HG02759 (cell line): ENCODE results near the gene TPPP3.

Experiments used
- ATAC-seq: cut with Tn5 transposase; IDR thresholded peaks from one replicate; pipeline ENCODE4 v1.9.1; 2021; ENCODE audit warnings: mild to moderate bottlenecking, moderate library complexity; ENCODE audit not compliant: unreplicated experiment

The TPPP3 gene

DNA sequence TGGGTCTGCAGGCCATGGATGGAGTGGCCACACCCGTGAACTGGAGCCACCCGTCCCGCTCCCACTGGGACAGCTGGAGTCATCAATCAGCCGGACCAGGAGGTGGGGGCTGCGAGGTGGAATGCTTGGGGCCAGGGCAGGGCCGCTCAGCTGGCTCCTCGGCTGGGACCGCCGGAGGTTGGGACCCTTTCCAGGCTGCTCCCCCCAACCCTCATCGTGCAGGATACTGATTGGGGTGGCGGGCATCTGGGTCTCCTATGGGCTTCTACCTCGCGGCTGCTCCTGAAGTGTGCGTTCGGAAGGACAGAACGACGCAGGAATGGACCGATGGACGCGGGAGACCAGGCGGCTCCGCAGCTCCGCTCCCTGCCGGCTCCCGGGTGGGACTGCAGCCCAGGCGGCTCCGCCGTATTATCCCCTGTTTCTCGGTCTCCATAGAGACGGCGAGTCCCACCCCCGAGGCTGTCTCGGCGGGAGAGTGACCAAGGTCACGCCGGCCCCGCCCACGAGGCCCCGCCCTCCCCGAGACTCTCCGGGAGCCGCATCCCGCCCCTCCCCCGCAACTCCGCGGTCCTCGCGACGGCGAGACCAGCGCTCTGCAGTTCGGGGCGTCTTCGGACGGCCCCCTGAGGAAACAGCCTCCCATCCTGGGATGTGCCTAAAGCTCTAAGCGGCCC, at the start of gene TPPP3:
Gene TPPP3 (minus strand): TSS at position 388 of the 677 bp plus-strand sequence. CDS start 2,387 bp downstream, outside the sequence.
- ATAC-seq: no peak

DNA sequence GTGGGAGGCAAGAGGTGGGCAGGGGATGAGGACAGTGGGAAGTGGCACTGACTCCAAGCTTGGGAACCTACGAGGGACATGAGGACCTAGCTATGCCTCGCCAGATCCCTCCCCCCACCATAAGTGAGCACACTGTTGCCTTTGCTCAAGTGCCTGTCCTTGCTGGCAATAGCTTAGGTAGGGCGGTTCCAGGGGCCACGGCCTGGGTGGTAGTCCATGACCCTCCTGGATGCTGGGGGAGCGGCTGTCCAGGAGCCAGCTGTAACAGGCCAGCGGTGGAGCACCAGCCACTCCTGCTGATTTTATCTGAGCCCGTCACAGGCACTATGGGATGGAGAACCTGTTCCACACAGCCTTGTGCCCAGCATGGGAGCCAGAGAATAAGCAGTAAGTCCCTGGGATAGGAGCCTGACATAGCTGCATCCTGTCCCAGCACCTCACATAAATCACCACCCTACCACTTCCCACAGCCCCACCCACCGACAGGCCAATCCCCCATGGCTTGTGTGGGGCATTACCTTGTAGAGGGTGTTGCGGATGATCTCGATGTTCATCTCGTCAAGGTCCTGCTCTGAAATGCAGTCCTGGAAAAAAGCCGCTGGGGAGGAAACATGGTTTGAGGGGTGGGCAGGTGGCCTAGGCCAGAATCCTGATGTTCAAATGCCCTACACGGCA, 49.4 kb upstream of the TPPP3 start:
- ATAC-seq: no peak

DNA sequence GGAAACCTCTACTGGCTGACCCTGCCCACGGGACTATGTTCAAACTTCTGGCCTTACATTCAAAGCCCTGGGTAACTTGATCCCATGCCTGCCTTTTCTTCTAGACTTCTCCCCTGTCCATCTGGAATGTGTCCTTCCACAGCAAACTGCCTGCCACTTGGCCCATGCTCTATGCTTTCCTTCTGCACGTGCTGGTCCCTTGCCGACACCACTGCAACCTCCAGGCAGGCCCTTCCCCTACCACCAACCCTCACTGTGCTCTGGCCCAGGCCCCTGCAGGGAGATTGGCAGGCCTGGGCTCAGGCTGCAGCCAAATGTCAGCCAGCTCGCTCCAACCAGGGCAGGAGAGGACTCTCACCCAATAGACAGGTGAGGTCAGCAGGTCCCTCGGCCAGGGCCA, 48.6 kb upstream of the TPPP3 start:
- ATAC-seq: no peak

DNA sequence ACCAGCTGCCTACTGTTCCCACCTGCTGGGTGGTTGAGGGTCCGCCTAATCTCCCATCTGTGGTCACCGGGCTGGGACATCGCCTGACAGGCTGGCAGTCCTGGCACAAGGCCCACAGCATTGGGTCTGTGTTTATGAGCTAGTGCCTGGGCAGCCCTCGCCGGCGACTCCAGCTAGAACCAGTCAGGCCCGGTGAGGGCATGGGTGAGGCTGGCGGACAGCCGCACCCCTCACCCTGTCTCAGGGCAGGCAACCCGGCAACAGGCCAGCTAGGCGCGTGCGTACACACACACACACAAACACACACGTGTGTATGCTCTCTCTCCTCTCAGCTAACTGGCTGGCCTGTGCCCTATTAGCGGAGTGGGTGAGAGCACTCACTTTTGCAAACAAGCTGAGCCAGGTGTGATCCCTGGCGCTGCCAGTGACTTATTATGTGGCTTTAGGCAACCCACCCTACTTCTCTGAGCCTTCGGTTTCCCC, 48.0 kb upstream of the TPPP3 start:
- ATAC-seq: no peak

DNA sequence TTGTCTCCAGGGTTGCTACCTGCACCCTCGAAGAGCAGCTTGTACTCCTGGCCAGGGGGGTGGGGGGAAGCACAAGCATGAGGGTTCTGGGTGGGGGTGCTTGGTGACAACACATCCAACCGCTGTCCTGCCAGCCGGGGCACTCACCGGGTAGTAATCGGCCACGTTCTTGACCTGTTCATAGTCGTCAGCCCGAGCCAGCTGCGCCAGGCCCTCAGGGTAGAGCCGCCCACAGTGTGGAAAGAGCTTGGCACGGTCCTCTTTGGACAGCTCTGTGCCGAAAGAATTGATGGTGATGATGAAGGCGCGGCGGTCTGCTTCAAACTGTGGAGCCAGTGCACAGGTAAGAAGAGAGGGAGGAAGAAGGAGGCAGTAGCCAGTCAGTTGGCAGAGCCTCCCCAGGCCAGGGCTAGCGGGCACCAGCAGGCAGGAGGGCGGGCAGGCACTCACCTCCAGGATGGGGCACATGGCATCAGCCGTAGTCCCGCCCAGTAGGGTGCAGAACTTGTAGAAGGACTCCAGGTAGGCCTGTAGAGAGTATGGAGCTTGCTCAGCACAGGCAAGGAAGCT, 45.6 kb upstream of the TPPP3 start:
- ATAC-seq: no peak

DNA sequence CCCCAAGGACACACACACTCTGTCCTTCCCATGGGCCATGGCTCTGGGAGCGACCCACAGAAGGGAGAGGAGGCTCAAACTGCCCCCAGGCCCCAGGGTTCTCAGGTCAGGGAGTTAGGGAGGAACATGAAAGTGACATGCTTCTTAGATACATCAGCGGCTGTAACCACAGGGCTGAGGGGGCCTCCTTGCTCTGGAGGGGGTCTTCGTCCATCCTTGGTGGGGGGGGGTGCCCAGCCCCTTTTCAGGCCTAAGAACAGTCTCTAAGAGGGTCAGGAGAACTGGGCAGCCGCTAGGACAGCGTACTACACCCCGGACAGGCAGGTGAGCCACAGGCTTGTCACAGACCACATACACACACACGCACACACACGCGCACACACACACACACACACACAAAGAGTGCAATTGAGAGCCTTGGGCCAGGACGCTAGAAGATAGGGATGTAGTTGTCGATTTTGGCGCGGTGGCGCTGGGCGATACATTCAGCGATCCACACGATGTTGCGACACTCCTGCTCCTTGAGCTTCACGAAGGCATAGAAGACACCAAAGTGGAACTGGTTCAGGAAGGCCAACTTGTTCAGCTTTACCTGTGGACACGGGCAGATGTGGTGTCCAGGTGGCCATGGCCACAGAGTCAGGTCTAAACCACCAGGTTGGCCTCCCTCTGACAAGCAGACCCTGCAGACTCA, 44.9 kb upstream of the TPPP3 start:
- no peak for ATAC-seq

DNA sequence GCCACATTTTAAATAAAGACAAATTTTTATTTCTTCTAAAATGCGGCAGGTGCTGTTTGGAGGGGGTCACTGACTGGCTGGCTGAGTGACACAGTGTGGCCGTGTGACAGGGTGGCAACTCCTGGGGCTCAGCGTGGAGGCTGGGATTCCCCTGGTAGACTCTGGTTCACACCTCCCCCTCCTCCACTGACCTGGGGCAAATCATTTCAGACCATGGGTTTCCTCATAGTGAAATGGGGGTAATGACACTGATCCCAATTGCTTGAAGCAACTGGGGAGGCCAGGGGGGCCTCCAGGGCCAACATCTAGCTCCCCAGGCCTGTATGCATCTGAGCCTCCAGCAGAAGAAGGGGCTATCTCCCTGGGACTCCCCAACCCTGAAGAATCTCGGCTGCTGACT, 44.2 kb upstream of the TPPP3 start:
- ATAC-seq: no peak

DNA sequence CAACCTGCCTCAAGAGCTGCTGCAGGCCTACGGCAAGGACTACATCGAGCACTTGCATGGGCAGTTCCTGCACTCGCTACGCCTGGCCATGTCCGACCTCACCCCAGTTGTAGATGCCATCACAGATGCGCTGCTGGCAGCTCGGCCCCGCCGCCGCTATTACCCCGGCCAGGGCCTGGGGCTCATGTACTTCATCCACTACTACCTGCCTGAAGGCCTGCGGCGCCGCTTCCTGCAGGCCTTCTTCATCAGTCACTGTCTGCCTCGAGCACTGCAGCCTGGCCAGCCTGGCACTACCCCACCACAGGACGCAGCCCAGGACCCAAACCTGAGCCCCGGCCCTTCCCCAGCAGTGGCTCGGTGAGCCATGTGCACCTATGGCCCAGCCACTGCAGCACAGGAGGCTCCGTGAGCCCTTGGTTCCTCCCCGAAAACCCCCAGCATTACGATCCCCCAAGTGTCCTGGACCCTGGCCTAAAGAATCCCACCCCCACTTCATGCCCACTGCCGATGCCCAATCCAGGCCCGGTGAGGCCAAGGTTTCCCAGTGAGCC, 43.4 kb upstream of the TPPP3 start:
- no peak for ATAC-seq

DNA sequence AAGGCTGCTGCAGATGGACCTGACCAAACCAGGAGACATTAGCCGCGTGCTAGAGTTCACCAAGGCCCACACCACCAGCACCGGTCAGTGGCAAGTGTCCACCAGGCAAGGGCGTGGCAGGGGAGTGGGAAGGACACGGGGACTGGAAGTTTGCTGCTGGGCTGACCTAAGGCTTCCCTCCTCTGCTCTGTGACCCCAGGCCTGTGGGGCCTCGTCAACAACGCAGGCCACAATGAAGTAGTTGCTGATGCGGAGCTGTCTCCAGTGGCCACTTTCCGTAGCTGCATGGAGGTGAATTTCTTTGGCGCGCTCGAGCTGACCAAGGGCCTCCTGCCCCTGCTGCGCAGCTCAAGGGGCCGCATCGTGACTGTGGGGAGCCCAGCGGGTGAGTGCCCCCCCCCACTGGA, 42.5 kb upstream of the TPPP3 start:
- no peak for ATAC-seq

DNA sequence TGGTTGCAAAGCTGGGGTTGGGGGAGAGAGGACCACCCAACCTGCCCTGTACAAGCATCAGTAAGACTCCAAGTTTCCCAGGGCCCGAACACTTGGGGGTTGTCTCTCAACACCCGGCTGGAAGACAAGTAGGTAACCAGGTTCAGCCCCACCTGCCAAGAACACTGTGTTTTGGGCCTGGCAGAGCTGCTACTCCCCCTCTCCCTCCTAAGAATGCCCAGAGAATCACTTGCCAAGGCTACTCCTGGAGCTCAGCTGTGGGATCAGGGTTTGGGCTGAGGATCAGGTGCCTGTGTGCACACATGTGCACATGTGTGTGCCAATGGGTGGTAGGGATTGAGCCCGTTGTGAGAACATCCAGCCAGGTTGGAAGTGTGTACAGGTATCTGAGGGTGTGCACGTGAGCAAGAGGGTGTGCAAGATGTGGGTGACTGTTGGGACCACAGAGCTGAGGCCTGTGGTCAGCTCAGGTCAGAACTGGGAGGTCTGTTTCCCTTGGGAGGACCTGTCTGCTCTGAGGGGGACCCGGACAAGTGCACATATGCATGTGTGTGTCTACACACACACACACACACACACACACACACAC, 39.9 kb upstream of the TPPP3 start:
- no peak for ATAC-seq

DNA sequence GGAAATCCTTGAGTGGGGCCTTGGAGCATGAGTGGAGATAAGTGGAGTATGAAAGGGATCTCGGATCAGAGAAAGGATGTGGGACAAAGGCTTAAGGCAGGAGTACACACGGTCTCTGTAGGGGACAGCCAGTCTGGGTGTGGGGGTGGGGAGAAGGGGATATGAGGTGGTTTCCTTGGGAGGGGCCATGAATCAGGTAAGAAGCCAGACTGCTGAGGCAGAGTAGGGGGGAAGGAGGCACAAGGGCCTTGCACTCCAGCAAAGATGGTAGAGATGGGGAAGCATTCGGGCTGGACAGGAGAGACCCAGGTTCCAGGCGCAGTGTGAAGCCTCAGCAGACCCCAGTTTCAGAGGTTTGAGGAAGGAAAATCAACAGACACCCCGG, 39.2 kb upstream of the TPPP3 start:
- ATAC-seq: no peak

DNA sequence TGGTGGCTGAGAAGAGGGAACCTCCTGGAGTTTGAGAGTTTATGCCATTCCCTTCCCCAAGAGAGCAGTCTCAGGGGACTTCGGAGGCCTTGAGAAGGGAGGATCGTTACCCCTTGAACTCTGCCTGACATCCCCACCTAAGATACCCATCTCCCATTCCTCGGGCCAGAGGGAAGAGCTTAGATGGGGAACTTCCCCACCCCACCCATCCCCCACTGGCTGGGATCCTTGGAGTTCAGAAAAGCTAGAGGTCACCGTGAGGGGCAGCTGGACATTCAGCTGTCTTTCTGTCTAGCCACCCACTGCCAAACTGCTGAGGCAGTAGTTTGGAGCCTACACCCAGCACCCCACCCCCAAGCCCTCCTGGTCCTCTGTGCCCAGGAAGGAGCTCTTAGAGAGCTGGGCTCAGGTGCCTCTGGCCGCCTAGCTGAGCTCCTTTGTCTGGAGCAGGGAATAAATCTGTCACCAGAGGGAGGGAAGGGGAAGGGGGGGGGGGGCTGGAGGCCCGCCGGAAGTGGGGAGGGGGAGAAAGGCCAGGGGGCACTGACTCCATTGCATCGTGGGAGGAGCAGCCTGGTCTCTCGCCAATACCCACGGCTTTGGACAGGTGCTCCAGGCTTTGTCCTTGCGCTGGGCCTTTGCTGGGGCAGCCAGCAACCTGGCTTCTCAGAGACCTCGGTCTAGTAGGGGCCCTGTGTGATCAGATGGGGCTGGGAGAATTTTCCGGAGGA, 38.6 kb upstream of the TPPP3 start:
- no peak for ATAC-seq

DNA sequence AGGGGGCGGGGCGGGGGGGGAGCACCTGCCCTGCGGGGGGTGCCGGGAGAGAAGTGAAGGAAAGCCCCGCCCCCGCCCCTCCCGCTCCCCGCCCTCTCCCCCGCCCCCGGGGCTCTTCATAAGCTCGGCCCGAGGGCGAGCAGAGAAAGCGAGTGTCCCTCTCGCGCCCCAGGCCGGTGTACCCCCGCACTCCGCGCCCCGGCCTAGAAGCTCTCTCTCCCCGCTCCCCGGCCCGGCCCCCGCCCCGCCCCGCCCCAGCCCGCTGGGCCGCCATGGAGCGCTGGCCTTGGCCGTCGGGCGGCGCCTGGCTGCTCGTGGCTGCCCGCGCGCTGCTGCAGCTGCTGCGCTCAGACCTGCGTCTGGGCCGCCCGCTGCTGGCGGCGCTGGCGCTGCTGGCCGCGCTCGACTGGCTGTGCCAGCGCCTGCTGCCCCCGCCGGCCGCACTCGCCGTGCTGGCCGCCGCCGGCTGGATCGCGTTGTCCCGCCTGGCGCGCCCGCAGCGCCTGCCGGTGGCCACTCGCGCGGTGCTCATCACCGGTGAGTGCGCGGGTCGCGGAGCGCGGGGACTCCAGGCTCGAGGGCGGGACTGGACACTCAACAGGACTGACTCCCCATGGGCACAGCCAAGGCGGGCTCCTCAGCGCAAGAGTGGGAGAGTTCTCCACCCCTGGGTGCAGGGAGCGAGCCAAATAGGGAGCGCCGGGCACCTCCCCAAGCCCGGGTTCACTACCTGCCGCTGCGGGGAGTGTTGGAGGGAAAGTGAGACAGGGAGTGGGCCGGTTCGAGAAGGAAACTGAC, 37.9 kb upstream of the TPPP3 start, which contains the start of gene HSD11B2:
Gene HSD11B2 (plus strand): TSS at position 145 of the 798 bp plus-strand sequence. CDS start 128 bp downstream, at position 273.
- ATAC-seq: no peak

DNA sequence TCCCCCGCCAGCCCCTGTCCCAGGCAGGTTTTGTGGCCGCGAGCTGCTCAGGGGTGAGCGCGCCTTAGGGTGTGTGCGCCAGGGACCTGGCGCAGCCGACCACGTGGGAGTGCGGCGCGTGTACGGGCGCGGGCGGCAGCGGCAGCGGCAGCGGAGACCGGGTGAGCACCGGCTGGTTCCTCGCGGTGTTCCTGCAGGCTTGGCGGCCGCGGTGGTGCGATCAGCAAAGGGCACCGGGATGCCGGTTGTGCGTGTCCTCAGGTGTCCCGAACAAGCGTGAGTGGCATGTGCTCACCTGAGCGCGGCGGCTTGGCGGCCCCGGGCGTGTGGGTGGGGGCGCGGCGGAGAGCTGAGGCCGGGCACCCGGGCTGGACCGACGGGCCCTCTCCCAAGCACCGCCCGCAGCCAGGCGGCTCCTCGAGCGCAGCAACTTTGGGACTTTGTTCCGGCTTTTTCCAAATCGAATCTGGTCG, 37.2 kb upstream of the TPPP3 start:
- no peak for ATAC-seq

DNA sequence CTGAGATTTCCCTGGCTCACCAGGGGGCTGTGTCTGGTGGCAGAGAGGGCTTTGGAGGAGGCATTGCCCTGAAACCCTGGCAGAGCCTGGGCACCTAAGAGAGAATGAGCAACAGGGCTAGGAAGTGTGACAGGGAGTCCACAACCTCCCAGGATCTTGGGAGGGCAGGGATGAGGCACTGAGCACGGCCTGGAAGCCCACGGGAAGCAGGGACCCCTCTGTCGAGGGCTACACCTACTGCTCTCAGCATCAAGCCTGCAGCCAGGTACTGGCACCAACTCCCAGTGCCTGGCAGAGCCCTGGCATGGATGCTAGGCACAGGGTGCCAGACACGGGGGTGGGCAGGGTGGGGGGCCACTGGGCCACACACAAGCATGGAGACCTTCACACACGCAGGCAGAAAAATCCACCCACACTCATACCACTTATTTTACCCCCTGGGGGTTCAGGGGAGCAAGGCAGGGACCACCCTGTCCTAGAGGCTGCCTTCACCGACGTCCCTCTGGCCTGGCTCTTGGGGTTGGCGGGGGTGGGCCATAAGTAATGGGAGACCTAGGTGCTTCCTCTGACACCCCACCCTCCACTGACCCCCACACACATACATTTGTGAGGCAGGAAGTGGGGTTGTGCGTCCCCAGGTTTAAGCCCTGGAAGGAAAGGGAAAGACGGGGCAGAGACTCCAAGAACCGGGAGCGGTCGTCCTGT, 36.7 kb upstream of the TPPP3 start:
- no peak for ATAC-seq

DNA sequence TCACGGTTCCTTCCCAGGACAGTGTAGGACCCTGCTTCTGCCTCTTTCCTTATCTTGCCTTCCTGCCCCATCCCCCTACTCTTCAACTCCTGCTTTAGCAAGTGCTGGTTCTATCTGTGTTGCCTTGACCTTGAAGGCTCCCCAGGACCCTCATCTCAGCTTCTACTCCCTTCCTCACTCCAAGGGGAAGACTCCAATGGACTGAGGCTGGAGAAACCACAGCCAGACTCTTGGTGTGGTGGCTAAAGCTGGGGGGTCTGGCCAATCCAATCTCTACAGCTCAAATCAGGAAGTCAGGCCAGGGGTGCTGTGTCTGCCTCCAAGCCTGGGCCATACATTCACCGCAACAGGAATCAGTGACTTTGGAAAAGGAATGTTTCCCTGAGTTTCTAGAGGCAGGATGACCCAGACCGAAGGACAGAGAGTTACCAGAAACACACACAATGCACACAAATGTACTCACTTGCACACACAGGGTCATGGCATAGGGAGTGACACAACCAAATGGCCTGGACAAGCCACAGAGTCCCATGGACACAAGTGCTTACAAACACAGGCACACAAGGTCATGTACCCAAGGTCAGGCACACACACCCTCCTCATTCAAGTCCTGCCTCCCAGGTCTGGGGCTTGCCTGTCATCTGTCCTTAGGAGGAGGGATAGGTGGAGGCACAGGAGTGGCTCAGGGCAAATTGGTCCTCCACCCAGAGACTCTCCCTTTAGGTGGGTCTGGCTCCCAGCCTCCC, 35.9 kb upstream of the TPPP3 start:
- no peak for ATAC-seq

DNA sequence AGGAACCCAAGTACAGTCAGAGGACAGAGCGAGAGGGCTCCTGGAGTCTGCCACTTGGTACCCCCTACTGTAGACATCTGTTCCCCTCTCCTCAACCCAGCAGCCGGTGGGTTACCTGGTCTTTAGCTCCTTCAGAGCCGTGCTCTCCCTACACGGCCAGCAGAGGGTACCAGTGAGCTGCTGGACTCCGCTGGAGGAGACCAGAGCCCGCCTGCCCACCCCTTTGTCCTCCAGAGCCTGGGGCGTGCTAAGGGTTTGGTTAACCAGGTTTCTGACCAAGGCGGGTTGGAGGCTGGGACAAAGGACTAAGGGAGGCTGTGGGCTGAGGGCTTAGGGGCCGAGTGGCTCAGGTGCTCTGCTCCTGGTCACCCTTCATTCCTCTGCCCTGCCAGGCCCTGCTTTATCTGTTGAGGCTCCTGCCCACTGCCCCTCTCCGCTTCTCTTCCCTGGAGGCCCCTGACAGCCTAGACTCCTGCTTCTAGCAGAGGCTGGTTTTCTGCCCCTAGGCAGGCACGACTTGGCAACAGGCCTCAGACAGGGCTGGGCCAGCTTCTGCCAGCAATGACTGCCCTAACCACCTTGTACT, 34.9 kb upstream of the TPPP3 start:
- ATAC-seq: no peak

DNA sequence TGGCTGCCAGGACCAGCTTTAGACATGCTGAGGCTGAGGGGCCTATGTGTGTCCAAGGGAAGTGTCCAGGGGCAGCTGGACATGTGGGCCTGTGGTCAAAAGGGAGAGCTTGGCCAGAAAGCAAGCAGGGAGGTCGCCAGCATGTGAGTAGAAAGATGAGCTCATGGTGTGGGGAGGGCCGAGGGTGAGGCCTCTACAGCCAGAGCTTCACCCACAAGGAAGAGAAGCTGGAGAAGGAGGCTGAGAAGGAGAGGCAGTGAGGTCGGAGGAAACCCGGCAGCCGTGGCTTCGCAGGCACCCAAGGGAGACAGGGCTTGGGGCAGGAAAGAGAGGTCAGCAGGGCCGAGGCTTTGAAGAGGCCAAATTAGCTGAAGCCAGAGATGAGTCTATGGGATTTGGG, 33.7 kb upstream of the TPPP3 start:
- ATAC-seq: no peak
